PC-3 (cell line): Measurements from ENCODE around the gene PER2. TPM values are rescaled to one million over a fixed set of nuclear protein-coding genes. Genes with fewer than 3 reads are reported as not detected.

ENCODE experiments used
- ATAC-seq: fragments of 200-7000 bp; cut with Tn5 transposase; 2 replicates; pipeline ENCODE4 v1.9.1; 2020; ENCODE audit warnings: mild to moderate bottlenecking, moderate library complexity
- BruUV-seq: library from RNA; stranded (reverse); fragments of 400-500 nt; replicated peaks from 2 replicates; lab custom pipeline; 2021; lab: Mats Ljungman, UMichigan
- CTCF ChIA-PET: fragments of 300-600 bp; sonication (Branson Sonifier 250); formaldehyde crosslinking; loops from one replicate; lab custom pipeline; 2022; ENCODE audit warnings: antibody characterized with exemption; lab: Charles Lee
- POLR2A ChIA-PET: fragments of 300-600 bp; sonication (Branson Sonifier 250); formaldehyde crosslinking; loops from one replicate; lab custom pipeline; 2022; ENCODE audit warnings: antibody characterized with exemption; ENCODE audit not compliant: unreplicated experiment; lab: Charles Lee
- DNase-seq: peaks from one replicate; pipeline ENCODE4 v3.0.0-alpha.2; 2015
- H2AFZ ChIP-seq: fragments of 300-600 bp; sonication (generic); 2 replicates; pipeline ENCODE4 v1.6.0; 2016; ENCODE audit warnings: antibody characterized with exemption, low read length
- H3F3A ChIP-seq: fragments of 300-600 bp; sonication (generic); one replicate; pipeline ENCODE4 v1.6.0; 2017; ENCODE audit warnings: antibody characterized with exemption, low read length, control low read depth, mild to moderate bottlenecking; ENCODE audit not compliant: unreplicated experiment
- H3K27ac ChIP-seq: fragments of 300-600 bp; sonication (generic); 2 replicates; pipeline ENCODE4 v1.5.1; 2016; ENCODE audit warnings: mild to moderate bottlenecking, low read length
- H3K27me3 ChIP-seq: fragments of 300-600 bp; sonication (generic); 2 replicates; pipeline ENCODE4 v1.6.1; 2016; ENCODE audit warnings: low read length, mixed read lengths
- H3K36me3 ChIP-seq: fragments of 300-600 bp; sonication (generic); 2 replicates; pipeline ENCODE4 v1.6.1; 2016; ENCODE audit warnings: low read depth, mixed run types, low read length, mixed read lengths
- H3K4me1 ChIP-seq: fragments of 300-600 bp; sonication (generic); 2 replicates; pipeline ENCODE4 v1.5.1; 2016; ENCODE audit warnings: low read length; ENCODE audit not compliant: insufficient read depth
- H3K4me2 ChIP-seq: fragments of 300-600 bp; sonication (generic); 2 replicates; pipeline ENCODE4 v1.6.0; 2016; ENCODE audit warnings: low read length
- H3K4me3 ChIP-seq: fragments of 300-600 bp; sonication (generic); 2 replicates; pipeline ENCODE4 v1.5.1; 2016; ENCODE audit warnings: mild to moderate bottlenecking, low read length, mixed read lengths
- H3K79me2 ChIP-seq: fragments of 300-600 bp; sonication (generic); 2 replicates; pipeline ENCODE4 v1.6.1; 2017; ENCODE audit warnings: low read length, mixed read lengths
- H3K9ac ChIP-seq: fragments of 300-600 bp; sonication (generic); 2 replicates; pipeline ENCODE4 v1.6.0; 2016; ENCODE audit warnings: mild to moderate bottlenecking, low read length
- H3K9me2 ChIP-seq: fragments of 300-600 bp; sonication (generic); replicated peaks from 2 replicates; pipeline ENCODE4 v1.6.1; 2016; ENCODE audit warnings: mixed run types, low read length, mixed read lengths
- H3K9me3 ChIP-seq: fragments of 300-600 bp; sonication (generic); 2 replicates; pipeline ENCODE4 v1.6.1; 2016; ENCODE audit warnings: low read length, mixed read lengths
- H4K20me1 ChIP-seq: fragments of 300-600 bp; sonication (generic); 2 replicates; pipeline ENCODE4 v1.6.1; 2016; ENCODE audit warnings: low read length, mixed read lengths
- EZH2 ChIP-seq: fragments of 300-600 bp; sonication (generic); IDR thresholded peaks from one replicate; pipeline ENCODE4 v1.6.1; 2017; ENCODE audit warnings: antibody characterized with exemption, mild to moderate bottlenecking, low read length; ENCODE audit not compliant: unreplicated experiment
- EZH2phosphoT487 ChIP-seq: fragments of 300-600 bp; sonication (generic); IDR thresholded peaks from 2 replicates; pipeline ENCODE4 v1.6.1; 2018; ENCODE audit warnings: mild to moderate bottlenecking, antibody characterized with exemption, low read length, borderline replicate concordance
- intact Hi-C: fragments of 100-400 bp; cut with micrococcal nuclease; formaldehyde crosslinking; loops from 2 replicates; pipeline ENCODE4 v1.9.0; 2023
- total RNA-seq: library from RNA; depleted of rRNA; stranded (reverse); fragments of >200 nt; gene quantifications from 2 replicates; pipeline ENCODE4 v1.2.3, GENCODE V29; 2014
- TF ChIP-seq, protein P1 (sequence below): fragments of 300-600 bp; sonication (generic); conservative IDR thresholded peaks from 2 replicates; pipeline ENCODE4 v1.5.1; 2017; ENCODE audit warnings: antibody characterized with exemption, low read depth, mild to moderate bottlenecking, low read length

The PER2 gene
- total RNA-seq, 1 experiment from 2014 or later: 8.6 TPM

DNA sequence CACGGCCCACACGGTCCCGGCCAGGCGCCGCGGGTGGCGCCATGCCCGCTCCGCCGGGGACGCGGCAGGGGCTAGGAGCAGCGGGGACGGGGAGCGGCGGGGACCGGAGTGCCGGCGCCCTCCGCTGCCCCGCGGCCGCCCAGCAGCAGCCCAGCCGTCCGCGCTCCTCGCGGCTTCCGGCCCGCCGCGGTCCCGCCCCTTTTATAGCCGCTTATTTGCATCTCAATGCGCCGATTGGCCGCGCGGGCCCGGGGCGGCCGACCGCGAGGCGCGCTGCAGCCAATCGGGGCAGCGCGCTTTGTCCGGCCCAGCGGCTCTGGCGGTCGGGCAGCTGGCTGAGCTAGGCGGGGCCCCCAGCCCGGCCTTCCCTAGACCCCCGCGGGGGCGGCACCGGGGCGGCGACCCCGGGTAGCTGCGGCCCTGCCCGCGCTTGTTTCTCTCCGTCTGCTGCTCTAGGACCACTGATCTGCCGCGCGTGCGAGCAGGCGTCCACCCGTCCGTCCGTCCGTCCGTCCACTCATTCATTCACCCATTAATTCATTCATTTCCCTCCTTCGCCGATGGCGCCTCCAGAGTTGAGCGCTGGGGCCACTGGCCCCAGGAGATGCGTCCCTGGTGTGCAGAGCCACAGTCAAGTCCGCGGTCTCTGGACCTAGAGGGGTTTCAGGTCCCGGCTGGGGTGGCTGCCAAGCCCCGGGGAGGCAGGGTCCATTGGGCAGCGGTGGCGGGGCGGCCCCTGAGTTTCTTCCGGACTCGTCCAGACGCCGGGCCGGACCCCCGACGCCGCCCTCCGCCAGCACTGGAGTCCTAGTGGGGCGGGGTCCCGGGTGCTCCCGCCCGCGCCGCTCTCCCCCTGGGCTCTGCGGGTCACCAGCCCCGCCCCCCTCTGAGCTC, 48.3 kb downstream of the PER2 start, which contains the start of gene HES6:
HES6 (minus strand) TSS at position 176 of the 894 bp plus-strand sequence; CDS start at position 43, 133 bp downstream.
- Histone ChIP-seq H3K4me3 (peak within 1 kb of the TSS; percentile 70), H3K27ac (no peak within 1 kb of the TSS), H4K20me1 (no peaks in the 10 kb centered on the region), H3K9me3 (no peaks in the 10 kb centered on the region), H3F3A (no peaks in the 10 kb centered on the region), H3K36me3 (no peaks in the 10 kb centered on the region), H3K79me2 (no peaks in the 10 kb centered on the region), H3K4me2 (peak within 1 kb of the TSS; percentile 91), H3K9ac (no peak within 1 kb of the TSS), H3K9me2 (no peaks in the 10 kb centered on the region), H3K27me3 (no peaks in the 10 kb centered on the region), H2AFZ (peak within 1 kb of the TSS; percentile 84), H3K4me1 (peaks cover 4% of the 10 kb centered on the region; the same call in 1 of the 2 replicates)
- intact Hi-C loops: no loop called here
- POLR2A ChIA-PET: interaction anchor here (1.1 kb wide), 1 partner anchor 179 kb away, joined by 18 read pairs; the partner anchor contains the start of gene SCLY
- TF ChIP-seq, protein P1, sequence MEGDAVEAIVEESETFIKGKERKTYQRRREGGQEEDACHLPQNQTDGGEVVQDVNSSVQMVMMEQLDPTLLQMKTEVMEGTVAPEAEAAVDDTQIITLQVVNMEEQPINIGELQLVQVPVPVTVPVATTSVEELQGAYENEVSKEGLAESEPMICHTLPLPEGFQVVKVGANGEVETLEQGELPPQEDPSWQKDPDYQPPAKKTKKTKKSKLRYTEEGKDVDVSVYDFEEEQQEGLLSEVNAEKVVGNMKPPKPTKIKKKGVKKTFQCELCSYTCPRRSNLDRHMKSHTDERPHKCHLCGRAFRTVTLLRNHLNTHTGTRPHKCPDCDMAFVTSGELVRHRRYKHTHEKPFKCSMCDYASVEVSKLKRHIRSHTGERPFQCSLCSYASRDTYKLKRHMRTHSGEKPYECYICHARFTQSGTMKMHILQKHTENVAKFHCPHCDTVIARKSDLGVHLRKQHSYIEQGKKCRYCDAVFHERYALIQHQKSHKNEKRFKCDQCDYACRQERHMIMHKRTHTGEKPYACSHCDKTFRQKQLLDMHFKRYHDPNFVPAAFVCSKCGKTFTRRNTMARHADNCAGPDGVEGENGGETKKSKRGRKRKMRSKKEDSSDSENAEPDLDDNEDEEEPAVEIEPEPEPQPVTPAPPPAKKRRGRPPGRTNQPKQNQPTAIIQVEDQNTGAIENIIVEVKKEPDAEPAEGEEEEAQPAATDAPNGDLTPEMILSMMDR: no peak
- TF ChIP-seq EZH2 (no peak), EZH2phosphoT487 (no peak)
- ATAC-seq: peak; percentile 87
- CTCF ChIA-PET: interaction anchor here (0.7 kb wide), 1 partner anchor 157 kb away, joined by 3 read pairs; no protein-coding TSS in a partner anchor
- no TSS peak for BruUV-seq
- DNase-seq: peak; percentile 89

DNA sequence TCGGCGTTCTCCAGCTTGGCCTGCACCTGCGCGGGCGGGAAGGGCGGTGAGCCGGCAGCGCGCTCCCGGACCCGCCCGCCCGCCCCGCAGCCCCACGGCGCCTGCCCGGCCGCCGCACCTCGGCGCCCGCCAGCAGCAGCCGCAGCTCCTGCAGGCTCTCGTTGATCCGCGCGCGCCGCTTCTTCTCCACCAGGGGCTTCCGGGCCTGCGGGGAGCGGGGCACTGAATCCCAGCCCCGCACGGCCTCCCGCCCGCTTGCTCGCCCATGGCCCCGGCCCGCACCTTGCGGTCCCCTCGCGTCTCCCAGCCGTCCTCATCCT, 48.9 kb downstream of the PER2 start:
- peak overlapping the region; percentile 85 for H3K4me2 ChIP-seq
- TF ChIP-seq EZH2phosphoT487 (no peak), EZH2 (no peak)
- TF ChIP-seq, protein P1: no peak
- ChIA-PET CTCF (no interaction called here), POLR2A (no interaction called here)
- DNase-seq (no peak), ATAC-seq (peak; percentile 17)
- H4K20me1 ChIP-seq: no peaks in the 10 kb centered on the region
- no peaks in the 10 kb centered on the region for H3K9me2 ChIP-seq
- H3K27ac ChIP-seq: no peak overlapping the region
- H3K9me3 ChIP-seq: no peaks in the 10 kb centered on the region
- intact Hi-C loops: no loop called here
- no peaks in the 10 kb centered on the region for H3K79me2 ChIP-seq
- no peak overlapping the region for H3K9ac ChIP-seq
- no TSS peak for BruUV-seq
- peak overlapping the region; percentile 68 for H2AFZ ChIP-seq
- peaks cover 4% of the 10 kb centered on the region; the same call in 1 of the 2 replicates for H3K4me1 ChIP-seq
- no peaks in the 10 kb centered on the region for H3K36me3 ChIP-seq
- H3F3A ChIP-seq: no peaks in the 10 kb centered on the region
- H3K4me3 ChIP-seq: peak overlapping the region; percentile 70
- no peaks in the 10 kb centered on the region for H3K27me3 ChIP-seq
